H1 (cell line): Measurements from ENCODE around the gene DVL2. TPM values are rescaled to one million over a fixed set of nuclear protein-coding genes. Genes with fewer than 3 reads are reported as not detected.

Source experiments
- CTCF ChIA-PET: fragments of 300-600 bp; sonication (Branson Sonifier 250); formaldehyde crosslinking; loops from one replicate; lab custom pipeline; 2021; ENCODE audit not compliant: partially characterized antibody; lab: Charles Lee
- POLR2A ChIA-PET: fragments of 300-600 bp; sonication (Branson Sonifier 250); formaldehyde crosslinking; loops from one replicate; lab custom pipeline; 2021; ENCODE audit warnings: inconsistent platforms; ENCODE audit not compliant: partially characterized antibody; lab: Charles Lee
- DNase-seq, 2 experiments: peaks; one replicate each; pipeline versions ENCODE4 v3.0.0 to v3.0.0-alpha.2; 2010 to 2022; ENCODE audit warnings: low spot score in 2 of 2, low read depth in 1 of 2, mixed read lengths in 1 of 2
- FAIRE-seq: peaks from 2 replicates; lab custom pipeline; 2011; peaks lifted over from hg19 to GRCh38; lab: Jason Lieb, UNC
- H2AFZ ChIP-seq: 2 replicates; pipeline ENCODE4 v1.8.1; 2012; ENCODE audit warnings: low read length, inconsistent platforms
- H2AK5ac ChIP-seq: 2 replicates; pipeline ENCODE4 v1.6.1; 2013; ENCODE audit warnings: low read depth, low read length
- H2BK120ac ChIP-seq: replicated peaks from 2 replicates; pipeline ENCODE3; 2013; ENCODE audit warnings: low read depth, low read length, inconsistent platforms
- H2BK12ac ChIP-seq: 2 replicates; pipeline ENCODE4 v1.6.1; 2013; ENCODE audit warnings: low read depth, low read length
- H2BK15ac ChIP-seq: 2 replicates; pipeline ENCODE4 v1.6.1; 2013; ENCODE audit warnings: low read length
- H2BK20ac ChIP-seq: 2 replicates; pipeline ENCODE4 v1.6.1; 2013; ENCODE audit warnings: low read length
- H2BK5ac ChIP-seq: 2 replicates; pipeline ENCODE4 v1.6.1; 2013; ENCODE audit warnings: low read depth, low read length
- H3K14ac ChIP-seq: 2 replicates; pipeline ENCODE4 v1.6.1; 2013; ENCODE audit warnings: inconsistent platforms; ENCODE audit not compliant: insufficient read length
- H3K18ac ChIP-seq: 2 replicates; pipeline ENCODE4 v1.6.1; 2013; ENCODE audit warnings: low read length; ENCODE audit errors: extremely low read depth
- H3K23ac ChIP-seq: 2 replicates; pipeline ENCODE4 v1.6.1; 2013; ENCODE audit warnings: inconsistent platforms; ENCODE audit not compliant: insufficient read length
- H3K23me2 ChIP-seq: 2 replicates; pipeline ENCODE4 v1.6.1; 2013; ENCODE audit warnings: low read depth, low read length
- H3K27ac ChIP-seq: 2 replicates; pipeline ENCODE4 v1.6.1; 2011; ENCODE audit warnings: low read depth, low read length, inconsistent platforms
- H3K27me3 ChIP-seq, 4 experiments: replicated peaks in 1 of 4; 1 replicate in 1 of 4; 2 replicates in 3 of 4; pipeline versions ENCODE4 v1.6.1 to v1.8.1; 2011 to 2013; ENCODE audit warnings: low read length in 3 of 4, mild to moderate bottlenecking in 3 of 4, inconsistent platforms in 2 of 4, mixed read lengths in 2 of 4, moderate library complexity in 1 of 4; ENCODE audit not compliant: control insufficient read depth in 3 of 4, insufficient read depth in 3 of 4; ENCODE audit errors: extremely low read depth in 1 of 4
- H3K36me3 ChIP-seq, 4 experiments: 2 replicates each; pipeline versions ENCODE4 v1.6.1 to v1.8.1; 2011 to 2013; ENCODE audit warnings: mild to moderate bottlenecking in 4 of 4, low read length in 3 of 4, moderate library complexity in 2 of 4, control low read depth in 1 of 4, inconsistent platforms in 1 of 4; ENCODE audit not compliant: insufficient read depth in 4 of 4, control insufficient read depth in 2 of 4
- H3K4ac ChIP-seq: replicated peaks from 2 replicates; pipeline ENCODE3; 2013; ENCODE audit warnings: low read length, low read depth, mixed read lengths, inconsistent platforms; ENCODE audit not compliant: insufficient read length
- H3K4me1 ChIP-seq, 4 experiments: replicated peaks in 1 of 4; 1 replicate in 1 of 4; 2 replicates in 3 of 4; pipeline versions ENCODE4 v1.6.1 to v1.8.1; 2011 to 2013; ENCODE audit warnings: low read length in 3 of 4, inconsistent platforms in 2 of 4, mixed read lengths in 1 of 4; ENCODE audit not compliant: insufficient read depth in 4 of 4, control insufficient read depth in 3 of 4
- H3K4me2 ChIP-seq, 2 experiments: 2 replicates each; pipeline versions ENCODE4 v1.6.1 to v1.8.1; 2011 to 2013; ENCODE audit warnings: low read depth in 2 of 2, low read length in 2 of 2, control low read depth in 1 of 2, inconsistent platforms in 1 of 2, mild to moderate bottlenecking in 1 of 2; ENCODE audit not compliant: insufficient read depth in 1 of 2
- H3K4me3 ChIP-seq, 4 experiments: fragments of 200-600, 300-600 bp in 1 of 4; sonication (generic), shearing (Covaris generic), sonication (Bioruptor Twin) in 1 of 4; 2 replicates each; pipeline versions ENCODE4 v1.5.1 to v1.8.1; 2011 to 2016; ENCODE audit warnings: low read length in 4 of 4, low read depth in 3 of 4, control low read depth in 2 of 4, inconsistent platforms in 2 of 4, mild to moderate bottlenecking in 2 of 4, mixed read lengths in 1 of 4, moderate library complexity in 1 of 4; ENCODE audit not compliant: insufficient read depth in 2 of 4; ENCODE audit errors: extremely low read depth in 1 of 4
- H3K56ac ChIP-seq: replicated peaks from 2 replicates; pipeline ENCODE3; 2013; ENCODE audit warnings: low read depth, mild to moderate bottlenecking, mixed read lengths, low read length, inconsistent platforms; ENCODE audit not compliant: insufficient read length
- H3K79me1 ChIP-seq: 2 replicates; pipeline ENCODE4 v1.6.1; 2013; ENCODE audit warnings: low read depth, low read length, control low read depth
- H3K79me2 ChIP-seq, 2 experiments: 2 replicates each; pipeline versions ENCODE4 v1.6.1 to v1.8.1; 2012 to 2013; ENCODE audit warnings: low read length in 2 of 2, mild to moderate bottlenecking in 2 of 2, inconsistent platforms in 1 of 2; ENCODE audit not compliant: insufficient read depth in 2 of 2, control insufficient read depth in 1 of 2
- H3K9ac ChIP-seq, 4 experiments: replicated peaks in 1 of 4; 1 replicate in 1 of 4; 2 replicates in 3 of 4; pipeline versions ENCODE4 v1.6.1 to v1.8.1; 2011 to 2013; ENCODE audit warnings: low read depth in 3 of 4, low read length in 3 of 4, control low read depth in 2 of 4, mild to moderate bottlenecking in 2 of 4, moderate library complexity in 2 of 4, inconsistent platforms in 1 of 4; ENCODE audit errors: extremely low read depth in 1 of 4
- H3K9me3 ChIP-seq, 2 experiments: 2 replicates each; pipeline versions ENCODE4 v1.6.1 to v1.8.1; 2012 to 2013; ENCODE audit warnings: mild to moderate bottlenecking in 2 of 2, moderate library complexity in 2 of 2, control low read depth in 1 of 2, inconsistent platforms in 1 of 2, low read depth in 1 of 2, low read length in 1 of 2, mixed read lengths in 1 of 2; ENCODE audit not compliant: insufficient read depth in 2 of 2
- H4K20me1 ChIP-seq, 2 experiments: replicated peaks in 1 of 2; 2 replicates each; pipeline versions ENCODE3 to v1.8.1; 2011 to 2013; ENCODE audit warnings: inconsistent platforms in 2 of 2, low read length in 2 of 2, mild to moderate bottlenecking in 1 of 2; ENCODE audit not compliant: insufficient read depth in 2 of 2, control insufficient read depth in 1 of 2
- H4K5ac ChIP-seq: 2 replicates; pipeline ENCODE4 v1.6.1; 2013; ENCODE audit warnings: low read length, low read depth, mixed read lengths, inconsistent platforms; ENCODE audit not compliant: insufficient read length
- H4K8ac ChIP-seq: 2 replicates; pipeline ENCODE4 v1.8.0; 2013; ENCODE audit warnings: mild to moderate bottlenecking, moderate library complexity, low read length, inconsistent platforms; ENCODE audit not compliant: insufficient read depth; ENCODE audit errors: extremely low read depth
- H4K91ac ChIP-seq: replicated peaks from 2 replicates; pipeline ENCODE3; 2013; ENCODE audit warnings: low read length, mixed read lengths, inconsistent platforms; ENCODE audit not compliant: insufficient read length
- EGR1 ChIP-seq: IDR thresholded peaks from 2 replicates; pipeline ENCODE4 v1.6.1; 2011; ENCODE audit warnings: low read depth, low read length, borderline replicate concordance
- JUN ChIP-seq: IDR thresholded peaks from 2 replicates; pipeline ENCODE4 v1.6.1; 2011; ENCODE audit warnings: low read depth, mild to moderate bottlenecking, improper control_type of control experiment, low read length
- NANOG ChIP-seq: IDR thresholded peaks from 2 replicates; pipeline ENCODE4 v1.6.1; 2011; ENCODE audit warnings: low read length, low read depth, mild to moderate bottlenecking, inconsistent platforms; ENCODE audit not compliant: insufficient read depth, poor library complexity, severe bottlenecking
- PHF8 ChIP-seq: fragments of 200-600 bp; sonication (generic); conservative IDR thresholded peaks from 2 replicates; pipeline ENCODE4 v1.7.1; 2012; ENCODE audit warnings: low read depth, mild to moderate bottlenecking, inconsistent platforms, low read length, moderate library complexity
- RFX5 ChIP-seq: IDR thresholded peaks from 2 replicates; pipeline ENCODE4 v1.6.1; 2011; ENCODE audit warnings: low read depth, low read length, improper control_type of control experiment, borderline replicate concordance
- SIRT6 ChIP-seq: IDR thresholded peaks from one replicate; pipeline ENCODE4 v1.7.1; 2012; ENCODE audit warnings: low read length, inconsistent platforms
- TEAD4 ChIP-seq: IDR thresholded peaks from 2 replicates; pipeline ENCODE4 v1.6.1; 2012; ENCODE audit warnings: low read depth, low read length, inconsistent platforms, mixed read lengths
- USF2 ChIP-seq: IDR thresholded peaks from 2 replicates; pipeline ENCODE4 v1.6.1; 2011; ENCODE audit warnings: low read length, improper control_type of control experiment
- WGBS, 2 experiments: shearing (Covaris generic) in 1 of 2; methylation state at CpG; one replicate each; pipeline versions ENCODE4 v1.1.6 to v1.1.7; 2013 to 2015; ENCODE audit warnings: low lambda C conversion rate in 2 of 2, mixed read lengths in 2 of 2, inconsistent platforms in 1 of 2, low coverage in 1 of 2, missing lambda C conversion rate in 1 of 2; ENCODE audit not compliant: insufficient replicate concordance in 2 of 2, insufficient coverage in 1 of 2, insufficient read length in 1 of 2; ENCODE audit errors: extremely low coverage in 1 of 2, missing lambda C conversion rate in 1 of 2; 5-methylcytosine and 5-hydroxymethylcytosine counted together
- polyA plus RNA-seq, 7 experiments: library from polyadenylated mRNA; depleted of rRNA in 3 of 7; stranded (reverse) in 5 of 7; unstranded in 2 of 7; fragments of >200 nt in 5 of 7; fragments of 200-250 nt in 2 of 7; gene quantifications; 1 replicate in 5 of 7; 2 replicates in 1 of 7; 4 replicates in 1 of 7; pipeline versions ENCODE4 v1.2.1 to v1.2.3, GENCODE V29; 2011 to 2013; ENCODE audit warnings: missing spikeins in 2 of 7, mixed read lengths in 2 of 7
- total RNA-seq: library from RNA; stranded (reverse); fragmentation: NEBNext Ultra II Directional; extraction: Animal tissue kit (Norgen Biotek cat#: 25700); gene quantifications from 2 replicates; pipeline ENCODE4 v1.2.1, GENCODE V29; 2021

DVL2 gene
- total and polyA plus RNA-seq, 2 of the 8 experiments (the other 6 are each of a cell fraction or from before 2014, with no cell fraction given) = 19.0 to 59.6 TPM

DNA sequence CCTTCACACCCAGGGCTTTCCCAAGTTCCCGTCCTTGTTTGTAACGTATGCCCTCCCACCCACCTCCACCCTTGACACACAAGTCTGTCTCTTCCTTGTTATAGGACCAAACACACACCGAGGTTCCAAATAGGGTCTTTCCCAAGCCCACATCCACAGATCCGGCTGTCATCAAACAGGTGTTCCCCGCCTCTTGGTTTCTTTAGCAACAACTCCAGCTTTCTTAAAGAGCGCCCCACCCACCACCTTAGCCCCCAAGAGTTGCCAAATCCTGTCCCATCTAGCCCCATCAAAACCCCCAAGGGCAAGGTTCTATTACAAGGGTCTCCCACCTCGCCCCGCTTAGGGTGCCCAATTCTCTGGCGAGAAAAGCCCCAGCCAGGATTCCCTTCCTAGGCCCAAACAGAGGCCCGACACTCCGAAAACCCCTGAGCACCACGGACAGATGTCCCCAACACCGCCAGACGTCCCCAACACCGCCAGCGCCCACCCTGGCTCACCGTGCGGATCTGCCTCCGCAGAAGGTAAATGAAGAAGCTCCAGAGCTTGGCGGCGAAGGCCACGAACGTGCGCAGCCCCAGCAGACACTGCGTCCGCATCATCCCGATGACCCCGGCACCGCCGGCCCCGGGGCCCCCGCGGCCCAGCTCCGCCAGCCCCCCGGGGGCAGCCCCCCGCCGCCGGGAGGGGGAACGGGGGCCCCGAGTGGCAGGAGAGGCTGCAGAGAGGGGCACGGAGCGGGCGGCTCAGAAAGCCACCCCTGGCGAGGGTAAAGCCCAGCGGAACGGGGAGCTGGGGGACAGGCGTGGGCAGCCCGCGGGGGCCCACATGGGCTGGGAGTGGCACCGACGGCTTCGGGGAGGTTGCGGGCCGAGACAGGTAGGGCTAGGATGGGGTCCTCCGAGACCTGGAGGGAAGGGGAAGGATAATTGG lies 16.6 kb upstream of the DVL2 start:
- FAIRE-seq (no peak), DNase-seq (no peak)
- H2BK120ac ChIP-seq = no peak overlapping the region
- H3K27me3 ChIP-seq = no peaks in the 10 kb centered on the region
- peak overlapping the region; percentile 48 for H4K8ac ChIP-seq
- no peak overlapping the region for H3K14ac ChIP-seq
- H3K9me3 ChIP-seq = no peaks in the 10 kb centered on the region
- no peak overlapping the region for H3K23ac ChIP-seq
- H3K18ac ChIP-seq = peak overlapping the region; percentile 87
- H2BK15ac ChIP-seq = no peak overlapping the region
- H2BK12ac ChIP-seq = no peak overlapping the region
- H2BK20ac ChIP-seq = no peak overlapping the region
- H2AK5ac ChIP-seq = no peak overlapping the region
- H3K4me3 ChIP-seq = peak overlapping the region; percentile 58 to 84 (median 76)
- peak overlapping the region; percentile 45; the same call in 1 of the 2 replicates for H3K27ac ChIP-seq
- H3K23me2 ChIP-seq = peaks cover 7% of the 10 kb centered on the region
- ChIA-PET POLR2A (interaction anchor here (0.7 to 8.3 kb wide), 15 partner anchors 10 to 323 kb away, joined by 3 to 121 read pairs (median 6); partner anchors contain the start of genes ACADVL, CLDN7, DLG4 and DVL2), CTCF (interaction anchor here (1.1 to 1.4 kb wide), 3 partner anchors 9 to 42 kb away, joined by 3 to 4 read pairs (median 3); partner anchors contain the start of gene CLDN7)
- no peak overlapping the region for H3K4ac ChIP-seq
- peak overlapping the region; percentile 92 for H4K5ac ChIP-seq
- peak overlapping the region; percentile 81; the same call in 1 of the 2 replicates for H2BK5ac ChIP-seq
- no peak overlapping the region for H2AFZ ChIP-seq
- H4K20me1 ChIP-seq = peaks cover 4 to 11% of the 10 kb centered on the region in 2 experiments
- H3K79me2 ChIP-seq = peaks cover 23 to 54% of the 10 kb centered on the region in 2 experiments
- H4K91ac ChIP-seq = no peak overlapping the region
- H3K36me3 ChIP-seq = peaks cover 8 to 17% (median 13%) of the 10 kb centered on the region in 4 experiments
- WGBS, 2 experiments = 9% methylated on average over 23 of the region's 55 CpGs; no CpG with 5 or more reads in 1 of the 2 experiments
- peak overlapping the region; percentile 48 to 87 (median 71) for H3K9ac ChIP-seq
- peaks cover 3 to 12% (median 5%) of the 10 kb centered on the region in 4 experiments for H3K4me1 ChIP-seq
- no peak overlapping the region for H3K56ac ChIP-seq
- H3K79me1 ChIP-seq = peaks cover 16% of the 10 kb centered on the region
- peak overlapping the region; percentile 82 to 99 for H3K4me2 ChIP-seq
- TF ChIP-seq TEAD4 (no peak), PHF8 (no peak), NANOG (no peak), RFX5 (no peak), EGR1 (no peak), JUN (no peak), USF2 (no peak), SIRT6 (no peak)
